Neural progenitor cell (in vitro differentiated cells): Measurements from ENCODE around the gene ALOX15. TPM values are rescaled to one million over a fixed set of nuclear protein-coding genes. Genes with fewer than 3 reads are reported as not detected.

ENCODE experiments used
- DNase-seq: peaks from one replicate; pipeline ENCODE4 v3.0.0-alpha.2; 2016; ENCODE audit warnings: low spot score
- H2AFZ ChIP-seq: fragments of 200-600 bp; sonication (generic); replicated peaks from 2 replicates; pipeline ENCODE4 v1.6.1; 2016; ENCODE audit warnings: antibody characterized with exemption
- H3F3A ChIP-seq: fragments of 200-600 bp; sonication (generic); 2 replicates; pipeline ENCODE4 v1.6.1; 2016; ENCODE audit warnings: antibody characterized with exemption, low read depth
- H3K27ac ChIP-seq: fragments of 200-600 bp; sonication (generic); 2 replicates; pipeline ENCODE4 v1.5.1; 2016; ENCODE audit warnings: mild to moderate bottlenecking
- H3K27me3 ChIP-seq: fragments of 200-600 bp; sonication (generic); 2 replicates; pipeline ENCODE4 v1.6.1; 2016; ENCODE audit warnings: mild to moderate bottlenecking, moderate library complexity
- H3K36me3 ChIP-seq: fragments of 200-600 bp; sonication (generic); 2 replicates; pipeline ENCODE4 v1.5.1; 2016
- H3K4me1 ChIP-seq: fragments of 200-600 bp; sonication (generic); 2 replicates; pipeline ENCODE4 v1.6.1; 2016; ENCODE audit warnings: mixed run types
- H3K4me2 ChIP-seq: fragments of 200-600 bp; sonication (generic); 2 replicates; pipeline ENCODE4 v1.6.1; 2016
- H3K4me3 ChIP-seq: fragments of 200-600 bp; sonication (generic); 2 replicates; pipeline ENCODE4 v1.5.1; 2016
- H3K79me2 ChIP-seq: fragments of 200-600 bp; sonication (generic); 2 replicates; pipeline ENCODE4 v1.6.1; 2016; ENCODE audit warnings: low read depth
- H3K9ac ChIP-seq: fragments of 200-600 bp; sonication (generic); 2 replicates; pipeline ENCODE4 v1.6.1; 2016
- H3K9me3 ChIP-seq: fragments of 200-600 bp; sonication (generic); 2 replicates; pipeline ENCODE4 v1.5.1; 2016; ENCODE audit warnings: low read depth
- H4K20me1 ChIP-seq: fragments of 200-600 bp; sonication (generic); 2 replicates; pipeline ENCODE4 v1.6.1; 2016; ENCODE audit warnings: low read depth
- H3K27ac Mint-ChIP-seq: 3 replicates; pipeline ENCODE4 v1.8.0; 2021; ENCODE audit warnings: mixed read lengths
- H3K27me3 Mint-ChIP-seq: 2 replicates; pipeline ENCODE4 v1.8.0; 2022; ENCODE audit warnings: low read depth, mild to moderate bottlenecking, inconsistent platforms, moderate library complexity, mixed read lengths; ENCODE audit not compliant: insufficient read depth
- H3K36me3 Mint-ChIP-seq: 3 replicates; pipeline ENCODE4 v1.8.0; 2021; ENCODE audit warnings: mixed read lengths
- H3K4me1 Mint-ChIP-seq: 3 replicates; pipeline ENCODE4 v1.8.0; 2021; ENCODE audit warnings: mixed read lengths
- H3K4me3 Mint-ChIP-seq: 3 replicates; pipeline ENCODE4 v1.8.0; 2021; ENCODE audit warnings: mild to moderate bottlenecking, moderate library complexity, mixed read lengths
- H3K9me3 Mint-ChIP-seq: 3 replicates; pipeline ENCODE4 v1.8.0; 2020; ENCODE audit warnings: mixed read lengths
- EZH2 ChIP-seq: fragments of 200-600 bp; sonication (generic); IDR thresholded peaks from 2 replicates; pipeline ENCODE4 v1.6.1; 2017; ENCODE audit warnings: antibody characterized with exemption, mild to moderate bottlenecking, moderate library complexity
- EZH2phosphoT487 ChIP-seq: fragments of 200-600 bp; sonication (generic); IDR thresholded peaks from 2 replicates; pipeline ENCODE4 v1.6.1; 2017; ENCODE audit warnings: antibody characterized with exemption
- total RNA-seq: library from RNA; depleted of rRNA; stranded (reverse); fragments of >200 nt; gene quantifications from 2 replicates; pipeline ENCODE4 v1.2.3, GENCODE V29; 2015; ENCODE audit warnings: low replicate concordance
- TF ChIP-seq, protein P1 (sequence below): fragments of 200-600 bp; sonication (generic); IDR thresholded peaks from 2 replicates; pipeline ENCODE4 v1.5.1; 2017; ENCODE audit warnings: antibody characterized with exemption, mild to moderate bottlenecking

ALOX15 gene
- total RNA-seq, 1 donor from 2014 or later: not detected

DNA sequence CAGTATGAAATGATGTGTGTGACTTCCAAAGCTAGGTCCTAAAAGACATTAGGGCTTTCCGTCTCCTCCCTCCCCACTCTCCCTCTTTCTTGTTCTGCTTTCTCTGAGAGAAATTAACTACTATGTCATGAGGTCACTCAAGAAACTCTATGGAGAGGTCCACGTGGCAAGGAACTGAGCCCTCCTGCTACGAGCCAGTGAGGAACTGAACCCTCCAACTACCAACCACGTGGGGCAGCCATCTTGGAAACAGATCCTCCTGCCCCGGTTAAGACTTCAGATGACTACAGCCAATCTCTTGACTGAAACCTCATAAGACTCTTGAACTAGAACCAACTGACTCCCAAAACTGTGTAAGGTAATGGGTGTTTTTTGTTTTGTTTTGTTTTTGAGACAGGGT lies 4.2 kb upstream of the ALOX15 start:
- H3K27me3 Mint-ChIP-seq: peaks cover 35% of the 10 kb centered on the region
- peaks cover 24% of the 10 kb centered on the region for H3K4me1 Mint-ChIP-seq
- no peak overlapping the region for H3K27ac Mint-ChIP-seq
- Histone ChIP-seq H2AFZ (no peak overlapping the region), H3K27ac (no peak overlapping the region), H3K4me1 (peaks cover 17% of the 10 kb centered on the region), H3K4me3 (no peak overlapping the region), H3K36me3 (no peaks in the 10 kb centered on the region), H3K9ac (no peak overlapping the region), H3K79me2 (no peaks in the 10 kb centered on the region), H4K20me1 (no peaks in the 10 kb centered on the region), H3K27me3 (peaks cover 48% of the 10 kb centered on the region), H3K4me2 (no peak overlapping the region), H3F3A (peaks cover 9% of the 10 kb centered on the region), H3K9me3 (no peaks in the 10 kb centered on the region)
- H3K4me3 Mint-ChIP-seq: no peak overlapping the region
- no peak for DNase-seq
- peaks cover 2% of the 10 kb centered on the region for H3K9me3 Mint-ChIP-seq
- no peaks in the 10 kb centered on the region for H3K36me3 Mint-ChIP-seq
- TF ChIP-seq EZH2phosphoT487 (no peak), EZH2 (no peak)
- TF ChIP-seq, protein P1, sequence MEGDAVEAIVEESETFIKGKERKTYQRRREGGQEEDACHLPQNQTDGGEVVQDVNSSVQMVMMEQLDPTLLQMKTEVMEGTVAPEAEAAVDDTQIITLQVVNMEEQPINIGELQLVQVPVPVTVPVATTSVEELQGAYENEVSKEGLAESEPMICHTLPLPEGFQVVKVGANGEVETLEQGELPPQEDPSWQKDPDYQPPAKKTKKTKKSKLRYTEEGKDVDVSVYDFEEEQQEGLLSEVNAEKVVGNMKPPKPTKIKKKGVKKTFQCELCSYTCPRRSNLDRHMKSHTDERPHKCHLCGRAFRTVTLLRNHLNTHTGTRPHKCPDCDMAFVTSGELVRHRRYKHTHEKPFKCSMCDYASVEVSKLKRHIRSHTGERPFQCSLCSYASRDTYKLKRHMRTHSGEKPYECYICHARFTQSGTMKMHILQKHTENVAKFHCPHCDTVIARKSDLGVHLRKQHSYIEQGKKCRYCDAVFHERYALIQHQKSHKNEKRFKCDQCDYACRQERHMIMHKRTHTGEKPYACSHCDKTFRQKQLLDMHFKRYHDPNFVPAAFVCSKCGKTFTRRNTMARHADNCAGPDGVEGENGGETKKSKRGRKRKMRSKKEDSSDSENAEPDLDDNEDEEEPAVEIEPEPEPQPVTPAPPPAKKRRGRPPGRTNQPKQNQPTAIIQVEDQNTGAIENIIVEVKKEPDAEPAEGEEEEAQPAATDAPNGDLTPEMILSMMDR: no peak

DNA sequence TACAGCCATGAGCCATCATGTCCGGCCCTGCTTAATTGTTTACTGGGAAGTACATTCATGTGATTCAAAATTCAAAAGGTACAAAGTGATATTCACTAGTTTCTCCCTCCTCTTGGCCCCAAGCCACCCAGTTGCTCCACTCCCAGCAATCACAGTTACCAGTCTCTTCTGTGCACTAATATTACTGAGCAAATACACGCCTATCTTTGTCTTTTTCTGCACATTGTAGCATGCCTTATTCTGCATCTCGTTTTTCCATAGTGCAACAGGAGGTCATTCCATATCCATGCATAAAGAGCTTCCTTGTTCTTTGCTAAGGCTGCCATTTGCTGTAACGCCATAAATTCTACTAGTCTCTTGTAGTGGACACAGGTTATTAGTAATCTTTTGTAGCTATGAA lies 2.2 kb upstream of the ALOX15 start:
- Histone ChIP-seq H2AFZ (no peak overlapping the region), H4K20me1 (peaks cover 5% of the 10 kb centered on the region), H3K9me3 (no peaks in the 10 kb centered on the region), H3K4me3 (no peak overlapping the region), H3K4me1 (peaks cover 17% of the 10 kb centered on the region), H3K36me3 (no peaks in the 10 kb centered on the region), H3F3A (peaks cover 9% of the 10 kb centered on the region), H3K9ac (no peak overlapping the region), H3K4me2 (no peak overlapping the region), H3K27ac (no peak overlapping the region), H3K79me2 (no peaks in the 10 kb centered on the region), H3K27me3 (peaks cover 61% of the 10 kb centered on the region)
- no peak for TF ChIP-seq EZH2
- TF ChIP-seq EZH2phosphoT487: no peak
- TF ChIP-seq, protein P1: no peak
- Mint-ChIP-seq H3K36me3 (no peaks in the 10 kb centered on the region), H3K9me3 (peaks cover 2% of the 10 kb centered on the region), H3K27ac (no peak overlapping the region), H3K4me1 (peaks cover 24% of the 10 kb centered on the region), H3K27me3 (peaks cover 41% of the 10 kb centered on the region), H3K4me3 (no peak overlapping the region)
- DNase-seq: no peak

DNA sequence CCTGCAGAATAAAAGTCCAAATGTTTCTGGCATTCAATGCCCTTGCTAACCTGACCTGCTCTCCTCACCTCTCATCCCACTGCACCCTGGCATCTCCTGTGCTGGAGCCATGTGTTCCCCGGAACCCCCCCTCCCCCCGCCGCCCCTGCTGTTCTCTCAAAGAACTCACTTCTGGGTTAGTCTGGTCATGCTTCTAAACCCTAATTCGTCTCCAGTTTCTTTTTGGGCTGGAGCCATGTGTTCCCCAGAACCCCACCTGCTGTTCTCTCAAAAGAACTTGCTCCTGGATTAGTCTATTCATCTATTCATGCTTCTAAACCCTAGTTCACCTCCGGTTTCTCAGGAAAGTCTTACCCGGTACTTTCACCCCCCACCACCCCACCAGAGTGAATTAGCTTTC lies 808 bp upstream of the ALOX15 start:
- Mint-ChIP-seq H3K4me3 (peak overlapping the region; percentile 79), H3K27me3 (peaks cover 49% of the 10 kb centered on the region), H3K9me3 (peaks cover 2% of the 10 kb centered on the region), H3K4me1 (peaks cover 24% of the 10 kb centered on the region), H3K27ac (no peak overlapping the region), H3K36me3 (no peaks in the 10 kb centered on the region)
- Histone ChIP-seq H3K4me1 (peaks cover 17% of the 10 kb centered on the region), H3K9me3 (no peaks in the 10 kb centered on the region), H3K27me3 (peaks cover 70% of the 10 kb centered on the region), H3F3A (peaks cover 9% of the 10 kb centered on the region), H3K4me3 (peak overlapping the region; percentile 39), H3K9ac (no peak overlapping the region), H3K4me2 (peak overlapping the region; percentile 77), H3K36me3 (no peaks in the 10 kb centered on the region), H4K20me1 (peaks cover 8% of the 10 kb centered on the region), H3K27ac (no peak overlapping the region), H2AFZ (no peak overlapping the region), H3K79me2 (no peaks in the 10 kb centered on the region)
- peak; percentile 52 for DNase-seq
- no peak for TF ChIP-seq EZH2phosphoT487
- TF ChIP-seq, protein P1: no peak
- no peak for TF ChIP-seq EZH2
